OCI-LY3 (cell line): ENCODE measurements around the gene CMIP.

Experiments used
- EZH2phosphoT487 ChIP-seq: fragments of 200-600 bp; shearing (Covaris generic); IDR thresholded peaks from 2 replicates; pipeline ENCODE4 v1.6.1; 2018; ENCODE audit warnings: antibody characterized with exemption, mixed run types, low read depth
- TF ChIP-seq, protein P1 (sequence below): fragments of 200-600, 300-600 bp; sonication (generic); IDR thresholded peaks from 2 replicates; pipeline ENCODE4 v1.5.1; 2014; ENCODE audit warnings: antibody characterized with exemption, low read length, low read depth

- TF ChIP-seq, protein P1, sequence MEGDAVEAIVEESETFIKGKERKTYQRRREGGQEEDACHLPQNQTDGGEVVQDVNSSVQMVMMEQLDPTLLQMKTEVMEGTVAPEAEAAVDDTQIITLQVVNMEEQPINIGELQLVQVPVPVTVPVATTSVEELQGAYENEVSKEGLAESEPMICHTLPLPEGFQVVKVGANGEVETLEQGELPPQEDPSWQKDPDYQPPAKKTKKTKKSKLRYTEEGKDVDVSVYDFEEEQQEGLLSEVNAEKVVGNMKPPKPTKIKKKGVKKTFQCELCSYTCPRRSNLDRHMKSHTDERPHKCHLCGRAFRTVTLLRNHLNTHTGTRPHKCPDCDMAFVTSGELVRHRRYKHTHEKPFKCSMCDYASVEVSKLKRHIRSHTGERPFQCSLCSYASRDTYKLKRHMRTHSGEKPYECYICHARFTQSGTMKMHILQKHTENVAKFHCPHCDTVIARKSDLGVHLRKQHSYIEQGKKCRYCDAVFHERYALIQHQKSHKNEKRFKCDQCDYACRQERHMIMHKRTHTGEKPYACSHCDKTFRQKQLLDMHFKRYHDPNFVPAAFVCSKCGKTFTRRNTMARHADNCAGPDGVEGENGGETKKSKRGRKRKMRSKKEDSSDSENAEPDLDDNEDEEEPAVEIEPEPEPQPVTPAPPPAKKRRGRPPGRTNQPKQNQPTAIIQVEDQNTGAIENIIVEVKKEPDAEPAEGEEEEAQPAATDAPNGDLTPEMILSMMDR: no peak
- TF ChIP-seq EZH2phosphoT487: no peak
Measured at GRCh38 chr16:81517150-81517499, 72.5 kb downstream of the CMIP start.
